Measurements from ENCODE around the gene TP53RK. TPM values are rescaled to one million over a fixed set of nuclear protein-coding genes. Genes with fewer than 3 reads are reported as not detected.

TP53RK gene
- total and polyA plus RNA-seq, 2 donors (not counting 1 experiment from before 2014, with no cell fraction given), result 3.1 to 22.5 TPM

DNA sequence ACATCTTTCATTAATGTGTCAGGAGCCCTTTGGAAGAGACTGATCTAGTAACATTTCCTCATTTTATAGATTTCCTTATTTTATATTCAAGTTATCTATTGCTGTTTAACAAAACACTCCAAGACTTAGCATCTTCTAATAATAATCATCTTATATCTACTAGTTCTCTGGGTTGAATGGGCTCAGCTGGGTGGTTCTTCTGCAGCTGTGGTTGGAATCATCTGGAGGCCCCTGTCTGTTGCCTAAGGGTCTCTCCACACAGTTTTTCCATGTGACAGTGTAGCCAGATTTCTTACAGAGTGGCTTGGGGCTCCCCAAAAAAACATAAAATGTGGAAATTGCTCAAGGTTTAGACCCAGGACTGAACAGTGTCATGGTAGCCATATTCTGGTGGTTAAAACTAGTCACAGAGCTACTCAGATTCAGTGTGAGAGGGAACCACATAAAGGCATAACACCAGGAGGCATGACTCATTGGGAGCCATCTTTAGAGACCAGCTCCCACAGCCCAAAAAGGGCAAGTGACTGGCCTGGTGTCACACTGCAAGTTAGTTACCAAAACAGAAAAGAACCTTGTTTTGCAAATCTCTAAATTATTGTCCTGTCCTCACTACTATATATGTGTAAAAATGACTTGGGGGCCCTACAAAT is 31.7 kb upstream of the TP53RK start:
- Histone ChIP-seq H3K4me2 (replicated peaks; ENCODE audit: low read depth, low read length, poor library complexity, severe bottlenecking) (no peak overlapping the region), H3K27ac (ENCODE audit: low read length in 2 of 2) (no peak overlapping the region), H3K79me2 (ENCODE audit: control insufficient read depth, insufficient read depth, low read length) (no peaks in the 10 kb centered on the region), H3K9me3 (ENCODE audit: control extremely low read depth in 1 of 3, control insufficient read depth in 2 of 3, insufficient read depth in 1 of 3, low read length in 2 of 3) (peaks cover 0 to 14% (median 7%) of the 10 kb centered on the region in 3 donors), H3K9ac (ENCODE audit: low read length) (no peak overlapping the region), H4K20me1 (ENCODE audit: control insufficient read depth, insufficient read depth, low read length, poor library complexity, severe bottlenecking) (no peaks in the 10 kb centered on the region), H3K27me3 (replicated peaks in 1 of 4; ENCODE audit: control extremely low read depth in 1 of 4, control insufficient read depth in 3 of 4, insufficient read depth in 4 of 4, low read length in 3 of 4) (peaks cover 0 to 4% (median 0%) of the 10 kb centered on the region in 4 experiments), H2AFZ (ENCODE audit: insufficient read depth, low read depth, low read length, poor library complexity, severe bottlenecking) (no peak overlapping the region), H3K4me1 (ENCODE audit: control insufficient read depth in 2 of 2, insufficient read depth in 2 of 2, low read length in 2 of 2) (no peaks in the 10 kb centered on the region), H3K36me3 (replicated peaks in 1 of 2; ENCODE audit: control extremely low read depth in 1 of 2, control insufficient read depth in 1 of 2, extremely low read depth in 1 of 2, insufficient read depth in 2 of 2, low read length in 1 of 2) (no peaks in the 10 kb centered on the region), H3K4me3 (ENCODE audit: control extremely low read depth in 1 of 5, extremely low read depth in 1 of 5, insufficient read depth in 1 of 5, low read depth in 2 of 5, low read length in 4 of 5) (no peak overlapping the region)
- no peak for DNase-seq
- Mint-ChIP-seq H3K9me3 (ENCODE audit: insufficient read depth) (peaks cover 5% of the 10 kb centered on the region), H3K27ac (no peak overlapping the region), H3K27me3 (peaks cover 21% of the 10 kb centered on the region), H3K4me3 (no peak overlapping the region), H3K4me1 (no peaks in the 10 kb centered on the region)
- POLR2A ChIA-PET, result no interaction called here
- intact Hi-C loops (cut with micrococcal nuclease), result no loop called here
- TF ChIP-seq, protein P1, sequence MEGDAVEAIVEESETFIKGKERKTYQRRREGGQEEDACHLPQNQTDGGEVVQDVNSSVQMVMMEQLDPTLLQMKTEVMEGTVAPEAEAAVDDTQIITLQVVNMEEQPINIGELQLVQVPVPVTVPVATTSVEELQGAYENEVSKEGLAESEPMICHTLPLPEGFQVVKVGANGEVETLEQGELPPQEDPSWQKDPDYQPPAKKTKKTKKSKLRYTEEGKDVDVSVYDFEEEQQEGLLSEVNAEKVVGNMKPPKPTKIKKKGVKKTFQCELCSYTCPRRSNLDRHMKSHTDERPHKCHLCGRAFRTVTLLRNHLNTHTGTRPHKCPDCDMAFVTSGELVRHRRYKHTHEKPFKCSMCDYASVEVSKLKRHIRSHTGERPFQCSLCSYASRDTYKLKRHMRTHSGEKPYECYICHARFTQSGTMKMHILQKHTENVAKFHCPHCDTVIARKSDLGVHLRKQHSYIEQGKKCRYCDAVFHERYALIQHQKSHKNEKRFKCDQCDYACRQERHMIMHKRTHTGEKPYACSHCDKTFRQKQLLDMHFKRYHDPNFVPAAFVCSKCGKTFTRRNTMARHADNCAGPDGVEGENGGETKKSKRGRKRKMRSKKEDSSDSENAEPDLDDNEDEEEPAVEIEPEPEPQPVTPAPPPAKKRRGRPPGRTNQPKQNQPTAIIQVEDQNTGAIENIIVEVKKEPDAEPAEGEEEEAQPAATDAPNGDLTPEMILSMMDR (IDR thresholded peaks at IDR 0.05), result no peak
- no peak for TF ChIP-seq EZH2 (IDR thresholded peaks at IDR 0.05; ENCODE audit: borderline replicate concordance, insufficient read depth, low read depth, low read length, poor library complexity, severe bottlenecking)
- ATAC-seq (ENCODE audit: low read depth), result no peak
- CTCF ChIA-PET, result interaction anchor here (0.6 kb wide), 1 partner anchor 31 kb away, joined by 3 read pairs; the partner anchor contains the start of gene TP53RK

DNA sequence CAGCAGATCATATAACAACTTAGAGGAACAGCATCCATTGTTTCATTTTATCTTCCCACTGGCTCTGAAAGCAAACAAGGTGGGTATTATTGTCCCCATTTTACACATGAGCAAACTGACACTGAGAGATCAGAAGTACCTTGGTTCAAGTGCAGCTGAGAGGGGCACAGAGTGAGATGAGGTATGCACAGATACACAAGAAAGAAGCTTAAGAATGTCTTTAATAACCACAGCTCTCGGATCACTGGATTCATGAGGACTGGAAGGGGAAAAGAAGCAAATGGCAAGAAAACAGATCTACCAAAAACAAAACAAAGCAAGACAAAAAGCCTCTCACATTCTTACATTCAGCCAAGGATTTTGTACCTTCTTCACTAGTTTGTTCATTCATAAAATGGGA is 30.8 kb upstream of the TP53RK start:
- ATAC-seq (ENCODE audit: low read depth) (no peak), DNase-seq (no peak)
- Histone ChIP-seq H3K4me2 (replicated peaks; ENCODE audit: low read depth, low read length, poor library complexity, severe bottlenecking) (no peak overlapping the region), H3K4me1 (ENCODE audit: control insufficient read depth in 2 of 2, insufficient read depth in 2 of 2, low read length in 2 of 2) (no peaks in the 10 kb centered on the region), H3K4me3 (ENCODE audit: control extremely low read depth in 1 of 5, extremely low read depth in 1 of 5, insufficient read depth in 1 of 5, low read depth in 2 of 5, low read length in 4 of 5) (no peak overlapping the region), H3K27ac (ENCODE audit: low read length in 2 of 2) (no peak overlapping the region), H3K79me2 (ENCODE audit: control insufficient read depth, insufficient read depth, low read length) (no peaks in the 10 kb centered on the region), H3K27me3 (replicated peaks in 1 of 4; ENCODE audit: control extremely low read depth in 1 of 4, control insufficient read depth in 3 of 4, insufficient read depth in 4 of 4, low read length in 3 of 4) (peaks cover 0 to 9% (median 0%) of the 10 kb centered on the region in 4 experiments), H2AFZ (ENCODE audit: insufficient read depth, low read depth, low read length, poor library complexity, severe bottlenecking) (no peak overlapping the region), H3K9me3 (ENCODE audit: control extremely low read depth in 1 of 3, control insufficient read depth in 2 of 3, insufficient read depth in 1 of 3, low read length in 2 of 3) (peaks cover 0 to 7% (median 7%) of the 10 kb centered on the region in 3 donors), H3K9ac (ENCODE audit: low read length) (no peak overlapping the region), H4K20me1 (ENCODE audit: control insufficient read depth, insufficient read depth, low read length, poor library complexity, severe bottlenecking) (no peaks in the 10 kb centered on the region), H3K36me3 (replicated peaks in 1 of 2; ENCODE audit: control extremely low read depth in 1 of 2, control insufficient read depth in 1 of 2, extremely low read depth in 1 of 2, insufficient read depth in 2 of 2, low read length in 1 of 2) (no peaks in the 10 kb centered on the region)
- Mint-ChIP-seq H3K4me1 (no peaks in the 10 kb centered on the region), H3K4me3 (no peak overlapping the region), H3K9me3 (ENCODE audit: insufficient read depth) (peaks cover 5% of the 10 kb centered on the region), H3K27ac (no peak overlapping the region), H3K27me3 (peaks cover 26% of the 10 kb centered on the region)
- no peak for TF ChIP-seq EZH2 (IDR thresholded peaks at IDR 0.05; ENCODE audit: borderline replicate concordance, insufficient read depth, low read depth, low read length, poor library complexity, severe bottlenecking)
- TF ChIP-seq, protein P1 (IDR thresholded peaks at IDR 0.05), result no peak
- intact Hi-C loops (cut with micrococcal nuclease), result no loop called here
- POLR2A ChIA-PET, result no interaction called here
- no CpG with 5 or more reads among the region's 1 CpG for WGBS (ENCODE audit: insufficient coverage)
- CTCF ChIA-PET, result no interaction called here

Data from B cell (primary cell).